Esophagus muscularis mucosa (tissue), 4 donors: ENCODE measurements around the gene NFATC1. TPM values are rescaled to one million over a fixed set of nuclear protein-coding genes. Genes with fewer than 3 reads are reported as not detected.

ENCODE experiments used
- DNase-seq: peaks from one replicate; pipeline ENCODE4 v3.0.0-alpha.2; 2017; ENCODE audit errors: extremely low spot score
- H3K27ac ChIP-seq, 4 donors: fragments of 200-600 bp; sonication (generic); replicated peaks in 1 of 4; 1 replicate in 3 of 4; 2 replicates in 1 of 4; pipeline ENCODE4 v1.5.1; 2016 to 2019; ENCODE audit warnings: mild to moderate bottlenecking in 1 of 4
- H3K27me3 ChIP-seq, 4 donors: fragments of 200-600 bp; sonication (generic); one replicate each; pipeline versions ENCODE4 v1.5.1 to v1.6.0; 2016 to 2019
- H3K36me3 ChIP-seq, 4 donors: fragments of 200-600 bp; sonication (generic); one replicate each; pipeline ENCODE4 v1.5.1; 2016 to 2019
- H3K4me1 ChIP-seq, 4 donors: fragments of 200-600 bp; sonication (generic); one replicate each; pipeline ENCODE4 v1.5.1; 2016 to 2019
- H3K4me3 ChIP-seq, 4 donors: fragments of 200-600 bp; sonication (generic); 1 replicate in 2 of 4; 2 replicates in 2 of 4; pipeline ENCODE4 v1.5.1; 2016 to 2019; ENCODE audit warnings: mild to moderate bottlenecking in 4 of 4, moderate library complexity in 1 of 4
- H3K9me3 ChIP-seq, 4 donors: fragments of 200-600 bp; sonication (generic); 1 replicate in 3 of 4; 2 replicates in 1 of 4; pipeline ENCODE4 v1.5.1; 2016 to 2019
- EP300 ChIP-seq: sonication (generic); formaldehyde crosslinking; IDR thresholded peaks from one replicate; pipeline ENCODE4 v1.6.1; 2017; ENCODE audit warnings: antibody characterized with exemption
- POLR2A ChIP-seq: fragments of 450-650 bp; IDR thresholded peaks from one replicate; pipeline ENCODE4 v1.6.1; 2017; ENCODE audit warnings: antibody characterized with exemption, moderate library complexity, mild to moderate bottlenecking, low read depth
- POLR2AphosphoS5 ChIP-seq, 2 donors: sonication (generic); formaldehyde crosslinking; IDR thresholded peaks; one replicate each; pipeline ENCODE4 v1.6.1; 2017; ENCODE audit warnings: antibody characterized with exemption in 2 of 2
- WGBS: methylation state at CpG from one replicate; pipeline ENCODE4 v1.1.5; 2018; 5-methylcytosine and 5-hydroxymethylcytosine counted together
- intact Hi-C: fragments of 100-400 bp; cut with DNase I; formaldehyde crosslinking; loops from one replicate; pipeline ENCODE4 v1.15.1; 2023
- total RNA-seq, 4 donors: library from RNA; depleted of rRNA; stranded (reverse); fragments of >200 nt; gene quantifications; one replicate each; pipeline versions ENCODE4 v1.1.0 to v1.2.1, GENCODE V29; 2016
- TF ChIP-seq, protein P1 (sequence below), 3 experiments: fragments of 200-600 bp in 2 of 3; fragments of 450-650 bp in 1 of 3; sonication (generic) in 2 of 3; IDR thresholded peaks; one replicate each; pipeline ENCODE4 v1.5.1; 2017 to 2019; ENCODE audit warnings: antibody characterized with exemption in 3 of 3, mild to moderate bottlenecking in 2 of 3, moderate library complexity in 1 of 3

The NFATC1 gene
- total RNA-seq, 4 donors from 2014 or later = 15.0 to 22.0 (median 17.8) TPM

DNA sequence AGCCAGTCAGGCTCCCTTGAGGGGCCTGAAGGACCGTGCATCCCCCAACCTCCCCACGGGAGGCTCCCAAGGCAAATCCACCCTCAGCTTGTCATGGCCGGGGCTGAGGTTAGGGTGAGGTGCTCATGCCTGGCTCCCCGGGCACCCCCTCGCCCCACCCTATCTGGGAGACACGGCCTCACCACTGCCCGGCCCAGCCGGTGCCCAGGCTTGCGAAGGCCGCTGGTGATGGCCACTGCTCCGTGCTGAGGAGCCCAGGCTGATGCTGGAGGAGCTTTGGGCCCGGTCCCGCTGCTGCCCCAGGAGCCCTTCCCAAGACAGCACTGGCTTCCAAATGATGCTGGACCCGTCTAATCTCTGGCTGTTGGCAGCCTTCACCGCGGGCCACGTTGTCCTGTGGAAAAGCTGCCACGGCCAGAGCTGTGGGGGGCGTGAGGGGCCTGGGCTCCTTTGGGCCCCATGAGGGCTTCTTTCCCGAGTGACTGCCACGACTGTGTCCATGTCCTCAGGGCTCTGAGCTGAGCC is 148.2 kb downstream of the NFATC1 start:
- no peaks in the 10 kb centered on the region for H3K36me3 ChIP-seq
- no peak overlapping the region for H3K4me3 ChIP-seq
- TF ChIP-seq POLR2A (no peak), POLR2AphosphoS5 (IDR thresholded peaks at IDR 0.05) (no peak), EP300 (no peak)
- TF ChIP-seq, protein P1, sequence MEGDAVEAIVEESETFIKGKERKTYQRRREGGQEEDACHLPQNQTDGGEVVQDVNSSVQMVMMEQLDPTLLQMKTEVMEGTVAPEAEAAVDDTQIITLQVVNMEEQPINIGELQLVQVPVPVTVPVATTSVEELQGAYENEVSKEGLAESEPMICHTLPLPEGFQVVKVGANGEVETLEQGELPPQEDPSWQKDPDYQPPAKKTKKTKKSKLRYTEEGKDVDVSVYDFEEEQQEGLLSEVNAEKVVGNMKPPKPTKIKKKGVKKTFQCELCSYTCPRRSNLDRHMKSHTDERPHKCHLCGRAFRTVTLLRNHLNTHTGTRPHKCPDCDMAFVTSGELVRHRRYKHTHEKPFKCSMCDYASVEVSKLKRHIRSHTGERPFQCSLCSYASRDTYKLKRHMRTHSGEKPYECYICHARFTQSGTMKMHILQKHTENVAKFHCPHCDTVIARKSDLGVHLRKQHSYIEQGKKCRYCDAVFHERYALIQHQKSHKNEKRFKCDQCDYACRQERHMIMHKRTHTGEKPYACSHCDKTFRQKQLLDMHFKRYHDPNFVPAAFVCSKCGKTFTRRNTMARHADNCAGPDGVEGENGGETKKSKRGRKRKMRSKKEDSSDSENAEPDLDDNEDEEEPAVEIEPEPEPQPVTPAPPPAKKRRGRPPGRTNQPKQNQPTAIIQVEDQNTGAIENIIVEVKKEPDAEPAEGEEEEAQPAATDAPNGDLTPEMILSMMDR (IDR thresholded peaks at IDR 0.05) = no peak
- no peaks in the 10 kb centered on the region for H3K4me1 ChIP-seq
- WGBS = 88% methylated on average over 5 of the region's 21 CpGs
- H3K27me3 ChIP-seq = peaks cover 0 to 21% (median 0%) of the 10 kb centered on the region in 4 donors
- H3K27ac ChIP-seq = no peak overlapping the region
- no peak for DNase-seq
- H3K9me3 ChIP-seq = no peaks in the 10 kb centered on the region
- intact Hi-C loops = no loop called here

DNA sequence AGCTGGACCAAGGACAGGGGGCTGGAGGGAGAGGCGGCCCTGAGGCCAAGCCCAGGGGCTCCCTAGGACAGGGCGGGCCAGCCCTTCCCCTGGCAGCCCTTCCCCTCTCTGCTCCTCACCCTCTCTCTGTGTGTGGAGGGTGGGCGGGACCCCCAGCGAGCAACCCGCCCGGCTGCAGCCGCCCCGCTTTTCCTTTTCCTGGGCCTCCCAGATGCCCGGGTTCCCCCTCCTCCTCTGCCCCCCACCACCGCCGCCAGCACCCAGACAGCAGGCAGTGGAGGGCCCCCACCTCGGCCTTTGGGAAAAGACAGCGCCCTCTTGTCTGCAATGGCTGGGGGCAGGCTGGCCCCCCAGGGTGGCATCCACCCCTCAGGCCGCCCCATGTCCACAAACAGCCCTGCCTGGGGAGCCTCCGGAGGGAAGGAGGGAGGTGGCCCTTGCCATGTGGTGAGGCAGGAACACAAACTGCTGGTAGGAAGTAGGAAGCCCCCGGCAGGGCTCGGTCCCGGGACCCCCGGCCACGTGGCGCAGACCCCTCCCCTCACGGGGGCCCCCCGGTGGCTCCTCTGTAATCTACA is 148.7 kb downstream of the NFATC1 start:
- 68% methylated on average over 9 of the region's 23 CpGs for WGBS
- intact Hi-C loops = no loop called here
- Histone ChIP-seq H3K4me3 (no peak overlapping the region), H3K27ac (no peak overlapping the region), H3K36me3 (no peaks in the 10 kb centered on the region), H3K27me3 (peaks cover 0 to 27% (median 0%) of the 10 kb centered on the region in 4 donors), H3K4me1 (no peaks in the 10 kb centered on the region), H3K9me3 (no peaks in the 10 kb centered on the region)
- TF ChIP-seq EP300 (no peak), POLR2A (no peak), POLR2AphosphoS5 (IDR thresholded peaks at IDR 0.05) (no peak)
- TF ChIP-seq, protein P1 (IDR thresholded peaks at IDR 0.05) = no peak
- DNase-seq = no peak

DNA sequence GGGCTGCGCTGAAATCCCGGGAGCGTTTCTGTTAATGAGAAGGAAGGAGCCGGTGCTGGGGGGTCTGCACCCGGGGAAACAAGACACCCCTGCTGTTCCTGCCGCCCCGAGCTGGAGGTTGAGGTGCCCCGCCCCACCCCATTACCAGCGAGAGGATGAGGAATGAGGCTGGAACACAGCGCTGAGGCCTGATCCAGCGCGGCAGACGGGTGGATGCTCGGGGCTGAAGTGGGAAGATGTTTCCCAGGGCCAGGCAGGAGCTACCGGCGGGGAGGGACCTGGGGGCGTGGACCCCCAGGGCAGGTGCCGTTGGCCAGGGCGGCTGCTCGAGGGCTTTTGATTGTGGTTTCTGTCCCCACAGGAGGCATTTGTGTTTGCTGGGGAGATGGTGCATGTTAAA is 149.5 kb downstream of the NFATC1 start:
- Histone ChIP-seq H3K9me3 (no peaks in the 10 kb centered on the region), H3K4me3 (no peak overlapping the region), H3K36me3 (no peaks in the 10 kb centered on the region), H3K4me1 (no peaks in the 10 kb centered on the region), H3K27ac (no peak overlapping the region), H3K27me3 (peaks cover 0 to 29% (median 0%) of the 10 kb centered on the region in 4 donors)
- TF ChIP-seq POLR2AphosphoS5 (IDR thresholded peaks at IDR 0.05) (no peak), POLR2A (no peak), EP300 (no peak)
- TF ChIP-seq, protein P1 (IDR thresholded peaks at IDR 0.05) = no peak
- intact Hi-C loops = no loop called here
- 95% methylated on average over 19 of the region's 20 CpGs for WGBS
- DNase-seq = no peak

DNA sequence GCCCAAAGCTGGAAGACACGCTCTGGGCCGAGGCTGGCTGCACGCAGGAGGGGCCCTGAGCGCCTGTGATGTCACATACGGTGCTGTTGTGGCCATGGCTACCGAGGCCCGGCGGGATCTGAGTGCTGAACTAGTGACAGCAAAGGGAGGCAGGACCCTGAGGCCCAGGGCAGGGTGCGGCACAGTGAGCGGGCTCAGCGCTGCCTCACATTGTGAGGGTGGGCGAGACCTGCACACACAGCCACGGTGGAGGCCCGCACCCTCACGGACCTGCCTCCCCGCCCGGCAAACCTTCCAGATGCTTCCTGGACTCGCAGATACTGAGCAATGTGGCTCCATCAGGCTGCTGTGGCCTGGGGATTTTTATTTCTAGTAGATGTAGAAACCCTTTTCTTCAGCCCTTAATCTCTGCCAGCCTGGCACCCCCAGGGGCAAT is 150.0 kb downstream of the NFATC1 start:
- 84% methylated on average over 14 of the region's 18 CpGs for WGBS
- Histone ChIP-seq H3K4me3 (no peak overlapping the region), H3K27ac (no peak overlapping the region), H3K36me3 (no peaks in the 10 kb centered on the region), H3K4me1 (no peaks in the 10 kb centered on the region), H3K9me3 (no peaks in the 10 kb centered on the region), H3K27me3 (peaks cover 0 to 29% (median 0%) of the 10 kb centered on the region in 4 donors)
- no peak for DNase-seq
- intact Hi-C loops = no loop called here
- TF ChIP-seq, protein P1 (IDR thresholded peaks at IDR 0.05) = no peak
- TF ChIP-seq EP300 = no peak
- TF ChIP-seq POLR2A = no peak
- no peak for TF ChIP-seq POLR2AphosphoS5 (IDR thresholded peaks at IDR 0.05)
